K562 (cell line): ENCODE results near the gene USP32. TPM values are rescaled to one million over a fixed set of nuclear protein-coding genes. Genes with fewer than 3 reads are reported as not detected.

Experiments used
- ATAC-seq: fragments of 200-7000 bp; cut with Tn5 transposase; 3 replicates; pipeline ENCODE4 v1.9.1; 2020; ENCODE audit warnings: moderate library complexity
- BruUV-seq: library from RNA; stranded (reverse); fragments of 400-500 nt; replicated peaks from 2 replicates; lab custom pipeline; 2021; lab: Mats Ljungman, UMichigan
- CTCF ChIA-PET: fragments of 300-600 bp; formaldehyde crosslinking; extraction: SDS; loops from one replicate; lab custom pipeline; 2021; ENCODE audit warnings: low intra/inter-chr PET ratio; lab: Yijun Ruan, JAX
- POLR2A ChIA-PET: fragments of 300-600, 350-650 bp; sonication (Branson Sonifier 250); formaldehyde crosslinking; extraction: SDS; loops from one replicate; lab custom pipeline; 2021; ENCODE audit warnings: antibody characterized with exemption, inconsistent platforms; lab: Yijun Ruan, JAX
- DNase-seq, 4 experiments: peaks; one replicate each; pipeline versions ENCODE4 v3.0.0 to v3.0.0-alpha.2; 2011 to 2018; ENCODE audit warnings: low spot score in 3 of 4, mixed read lengths in 3 of 4; ENCODE audit errors: extremely low read depth in 1 of 4
- FAIRE-seq: peaks from 2 replicates; lab custom pipeline; 2011; peaks lifted over from hg19 to GRCh38; lab: Jason Lieb, UNC
- H2AFZ ChIP-seq: 2 replicates; pipeline ENCODE4 v1.6.0; 2011; ENCODE audit warnings: low read depth, low read length, control low read depth, inconsistent platforms
- H3K27ac ChIP-seq: fragments of 200-600 bp; 3 replicates; pipeline ENCODE4 v1.8.0; 2011; ENCODE audit warnings: low read depth, mild to moderate bottlenecking, control low read depth, inconsistent platforms, low read length, moderate library complexity, mixed read lengths; ENCODE audit errors: extremely low read depth
- H3K27me3 ChIP-seq, 2 experiments: fragments of 300-600 bp in 1 of 2; 2 replicates in 1 of 2; 3 replicates in 1 of 2; pipeline versions ENCODE4 v1.6.0 to v1.8.0; 2011; ENCODE audit warnings: inconsistent platforms in 2 of 2, low read length in 2 of 2, mild to moderate bottlenecking in 1 of 2, mixed read lengths in 1 of 2, moderate library complexity in 1 of 2; ENCODE audit not compliant: control insufficient read depth in 2 of 2, insufficient read depth in 2 of 2
- H3K36me3 ChIP-seq: fragments of 300-600 bp; 3 replicates; pipeline ENCODE4 v1.8.0; 2011; ENCODE audit warnings: mild to moderate bottlenecking, low read length, inconsistent platforms; ENCODE audit not compliant: control insufficient read depth, insufficient read depth
- H3K4me1 ChIP-seq, 2 experiments: fragments of 200-600 bp in 1 of 2; replicated peaks in 1 of 2; 2 replicates in 1 of 2; 3 replicates in 1 of 2; pipeline versions ENCODE4 v1.5.1 to v1.8.0; 2011; ENCODE audit warnings: inconsistent platforms in 2 of 2, low read length in 2 of 2, mild to moderate bottlenecking in 1 of 2, mixed read lengths in 1 of 2, moderate library complexity in 1 of 2; ENCODE audit not compliant: control insufficient read depth in 2 of 2, insufficient read depth in 2 of 2
- H3K4me2 ChIP-seq: 2 replicates; pipeline ENCODE4 v1.6.1; 2011; ENCODE audit warnings: low read length, control low read depth, inconsistent platforms, mixed read lengths; ENCODE audit not compliant: insufficient read depth
- H3K4me3 ChIP-seq: fragments of 200-600 bp; sonication (generic), shearing (Covaris generic); 2 replicates; pipeline ENCODE4 v1.5.1; 2016; ENCODE audit warnings: control low read depth, inconsistent platforms
- H3K79me2 ChIP-seq: fragments of 200-600 bp; 3 replicates; pipeline ENCODE4 v1.8.0; 2011; ENCODE audit warnings: low read length, inconsistent platforms; ENCODE audit not compliant: control insufficient read depth, insufficient read depth
- H3K9ac ChIP-seq, 2 experiments: 2 replicates each; pipeline versions ENCODE4 v1.6.0 to v1.6.1; 2011; ENCODE audit warnings: low read depth in 2 of 2, low read length in 2 of 2, control low read depth in 1 of 2, inconsistent platforms in 1 of 2, mild to moderate bottlenecking in 1 of 2, mixed read lengths in 1 of 2; ENCODE audit not compliant: insufficient read depth in 1 of 2
- H3K9me1 ChIP-seq: one replicate; pipeline ENCODE4 v1.6.0; 2011; ENCODE audit warnings: inconsistent platforms, mild to moderate bottlenecking, low read length, moderate library complexity; ENCODE audit not compliant: control insufficient read depth, insufficient read depth
- H3K9me3 ChIP-seq: replicated peaks from 2 replicates; pipeline ENCODE4 v1.5.1; 2011; ENCODE audit warnings: low read depth, low read length, inconsistent platforms; ENCODE audit not compliant: control insufficient read depth, insufficient read depth
- H4K20me1 ChIP-seq: replicated peaks from 2 replicates; pipeline ENCODE4 v1.6.1; 2011; ENCODE audit warnings: low read length, inconsistent platforms, mixed read lengths; ENCODE audit not compliant: control insufficient read depth, insufficient read depth
- EWSR1 ChIP-seq: fragments of 450-650 bp; IDR thresholded peaks from 2 replicates; pipeline ENCODE4 v1.6.1; 2018; ENCODE audit warnings: borderline replicate concordance, mild to moderate bottlenecking, low read depth, moderate library complexity; ENCODE audit not compliant: partially characterized antibody
- MEF2A ChIP-seq: IDR thresholded peaks from 2 replicates; pipeline ENCODE4 v1.6.1; 2011; ENCODE audit warnings: low read depth, mild to moderate bottlenecking, low read length, moderate library complexity; ENCODE audit not compliant: control insufficient read depth
- MTA3 ChIP-seq: fragments of 450-650 bp; formaldehyde crosslinking; IDR thresholded peaks from 2 replicates; pipeline ENCODE4 v1.6.1; 2017; ENCODE audit warnings: mild to moderate bottlenecking, borderline replicate concordance
- PURB ChIP-seq: sonication (generic); formaldehyde crosslinking; IDR thresholded peaks from 2 replicates; pipeline ENCODE4 v1.9.0; 2021; ENCODE audit warnings: low read depth, mild to moderate bottlenecking, missing genetic modification reagents
- WGBS: fragments of 100-300 bp; shearing (Covaris generic); methylation state at CpG from one replicate; pipeline ENCODE4 v1.1.6; 2016; ENCODE audit warnings: low coverage, mixed read lengths; ENCODE audit not compliant: insufficient coverage; ENCODE audit errors: missing lambda C conversion rate; 5-methylcytosine and 5-hydroxymethylcytosine counted together
- in situ Hi-C: fragments of 300-500 bp; cut with MboI; formaldehyde crosslinking; loops from 4 replicates; pipeline ENCODE4 v1.15.0; 2018; ENCODE audit warnings: inconsistent platforms, mixed read lengths
- intact Hi-C: fragments of 100-400 bp; cut with micrococcal nuclease; formaldehyde crosslinking; loops from 2 replicates; pipeline ENCODE4 v1.14.2; 2022
- polyA plus RNA-seq, 8 experiments: library from polyadenylated mRNA; depleted of rRNA in 4 of 8; stranded (reverse) in 5 of 8; unstranded in 3 of 8; fragments of >200 nt; fragmentation: Nextera tagmentation in 2 of 8; fragmentation: Illumina TruSeq in 1 of 8; extraction: Ambion mirVana in 2 of 8; extraction: Trizol in 1 of 8; gene quantifications; 2 replicates each; pipeline versions ENCODE4 v1.2.1 to v1.2.3, GENCODE V29; 2011 to 2014; ENCODE audit warnings: inconsistent platforms in 1 of 8, missing spikeins in 1 of 8
- total RNA-seq, 7 experiments: library from RNA; depleted of rRNA in 6 of 7; stranded (reverse); fragments of >200 nt in 6 of 7; fragmentation: Illumina TruSeq in 2 of 7; extraction: Trizol in 2 of 7; gene quantifications; 2 replicates each; pipeline versions ENCODE4 v1.2.1 to v1.2.3, GENCODE V29; 2011 to 2021; ENCODE audit warnings: low replicate concordance in 1 of 7
- TF ChIP-seq, protein P1 (sequence below): fragments of 450-650 bp; formaldehyde crosslinking; IDR thresholded peaks from 2 replicates; pipeline ENCODE4 v1.4.0; 2020; ENCODE audit warnings: mild to moderate bottlenecking, moderate library complexity

Gene USP32
- total and polyA plus RNA-seq, 9 of the 15 experiments (the other 6 are each of a cell fraction or from before 2014, with no cell fraction given), result 18.0 to 69.3 (median 47.1) TPM

DNA sequence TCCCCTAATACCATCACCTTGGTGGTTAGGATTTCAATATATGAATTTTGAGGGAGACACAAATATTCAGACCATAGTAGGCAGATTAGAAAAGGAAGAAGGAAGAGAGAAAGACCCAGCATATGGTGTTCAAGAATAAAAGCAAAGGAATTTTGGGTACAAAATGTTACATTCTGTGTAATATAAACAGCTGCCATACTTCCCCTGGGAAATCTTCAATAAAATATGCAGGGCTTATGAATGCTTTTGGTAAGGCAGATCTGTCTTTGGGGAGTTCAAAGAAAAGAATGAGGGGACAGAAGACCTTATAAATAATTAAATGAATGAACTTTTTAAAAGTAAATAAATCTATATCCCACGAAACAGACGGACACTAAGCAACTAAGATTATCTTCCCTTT lies 91.9 kb downstream of the USP32 start:
- 85% methylated on average over 2 of the region's 2 CpGs for WGBS
- H4K20me1 ChIP-seq, result no peaks in the 10 kb centered on the region
- FAIRE-seq (no peak), DNase-seq (no peak), ATAC-seq (no peak)
- ChIA-PET CTCF (no interaction called here), POLR2A (no interaction called here)
- no TSS peak for BruUV-seq
- H3K27ac ChIP-seq, result no peak overlapping the region
- H3K4me1 ChIP-seq, result peaks cover 0 to 5% of the 10 kb centered on the region in 2 experiments; a peak in 2 of 5 replicates
- no peak overlapping the region for H3K4me3 ChIP-seq
- no peak for TF ChIP-seq PURB (CRISPR knock-in tag)
- TF ChIP-seq MTA3, result no peak
- peak; percentile 14 for TF ChIP-seq EWSR1
- TF ChIP-seq, protein P1, sequence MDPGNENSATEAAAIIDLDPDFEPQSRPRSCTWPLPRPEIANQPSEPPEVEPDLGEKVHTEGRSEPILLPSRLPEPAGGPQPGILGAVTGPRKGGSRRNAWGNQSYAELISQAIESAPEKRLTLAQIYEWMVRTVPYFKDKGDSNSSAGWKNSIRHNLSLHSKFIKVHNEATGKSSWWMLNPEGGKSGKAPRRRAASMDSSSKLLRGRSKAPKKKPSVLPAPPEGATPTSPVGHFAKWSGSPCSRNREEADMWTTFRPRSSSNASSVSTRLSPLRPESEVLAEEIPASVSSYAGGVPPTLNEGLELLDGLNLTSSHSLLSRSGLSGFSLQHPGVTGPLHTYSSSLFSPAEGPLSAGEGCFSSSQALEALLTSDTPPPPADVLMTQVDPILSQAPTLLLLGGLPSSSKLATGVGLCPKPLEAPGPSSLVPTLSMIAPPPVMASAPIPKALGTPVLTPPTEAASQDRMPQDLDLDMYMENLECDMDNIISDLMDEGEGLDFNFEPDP (CRISPR knock-in tag), result no peak
- TF ChIP-seq MEF2A, result no peak
- H3K4me2 ChIP-seq, result no peak overlapping the region
- peaks cover 66% of the 10 kb centered on the region for H3K79me2 ChIP-seq
- in situ Hi-C loops (no loop called here), intact Hi-C loops (no loop called here)
- H2AFZ ChIP-seq, result no peak overlapping the region
- no peaks in the 10 kb centered on the region for H3K27me3 ChIP-seq
- no peaks in the 10 kb centered on the region for H3K9me3 ChIP-seq
- peaks cover 20% of the 10 kb centered on the region; the same call in 2 of the 3 replicates for H3K36me3 ChIP-seq
- no peak overlapping the region for H3K9ac ChIP-seq
- no peaks in the 10 kb centered on the region for H3K9me1 ChIP-seq
